HG02571 (cell line): ENCODE data around the gene GNS.
"Not testable (repeated sequence)": the region's sequence is repeated elsewhere in the genome, so short reads cannot be mapped to it uniquely, and the experiment has no call there.

Source experiments
- ATAC-seq: cut with Tn5 transposase; IDR thresholded peaks from one replicate; pipeline ENCODE4 v1.9.1; 2021; ENCODE audit warnings: mild to moderate bottlenecking, moderate library complexity; ENCODE audit not compliant: unreplicated experiment

The GNS gene

GRCh38 chr12:64700532-64700931 lies 58.7 kb downstream of the GNS start:
- no peak for ATAC-seq

GRCh38 chr12:64699504-64700115 lies 59.6 kb downstream of the GNS start:
- no peak for ATAC-seq

DNA sequence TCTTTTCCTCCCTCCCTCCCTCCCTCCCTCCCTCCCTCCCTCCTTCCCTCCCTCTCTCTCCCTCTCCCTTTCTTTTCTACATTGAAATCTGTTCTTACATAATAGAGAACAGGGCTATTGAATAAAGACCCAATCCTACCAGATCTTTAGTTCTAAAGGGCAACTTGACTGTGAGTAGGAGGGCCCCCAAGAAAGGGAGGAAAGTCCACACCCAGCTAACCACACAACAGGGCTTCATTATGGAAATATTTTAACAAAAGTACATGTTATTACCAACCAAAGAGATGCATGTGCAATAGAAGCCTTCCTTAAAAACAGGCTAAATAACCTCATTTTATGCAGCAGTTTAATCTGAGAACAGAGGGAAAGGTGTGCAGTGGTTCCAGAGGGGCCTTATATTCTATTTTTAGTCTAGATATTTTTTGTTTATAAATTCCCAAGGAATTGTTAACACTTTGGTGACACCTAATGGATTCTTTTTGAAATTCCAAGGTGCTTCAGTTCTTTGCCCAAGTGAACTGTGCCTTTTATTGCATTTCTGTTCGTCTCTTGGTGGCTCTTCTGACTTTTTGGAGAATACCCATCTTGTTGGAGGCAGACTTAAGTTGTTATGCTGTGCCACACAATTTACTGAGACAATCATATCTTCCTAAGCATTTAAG lies 63.0 kb downstream of the GNS start:
- ATAC-seq = no peak

GRCh38 chr12:64695550-64695949 lies 63.7 kb downstream of the GNS start:
- ATAC-seq = no peak

GRCh38 chr12:64694130-64695040 lies 64.8 kb downstream of the GNS start:
- ATAC-seq = no peak

DNA sequence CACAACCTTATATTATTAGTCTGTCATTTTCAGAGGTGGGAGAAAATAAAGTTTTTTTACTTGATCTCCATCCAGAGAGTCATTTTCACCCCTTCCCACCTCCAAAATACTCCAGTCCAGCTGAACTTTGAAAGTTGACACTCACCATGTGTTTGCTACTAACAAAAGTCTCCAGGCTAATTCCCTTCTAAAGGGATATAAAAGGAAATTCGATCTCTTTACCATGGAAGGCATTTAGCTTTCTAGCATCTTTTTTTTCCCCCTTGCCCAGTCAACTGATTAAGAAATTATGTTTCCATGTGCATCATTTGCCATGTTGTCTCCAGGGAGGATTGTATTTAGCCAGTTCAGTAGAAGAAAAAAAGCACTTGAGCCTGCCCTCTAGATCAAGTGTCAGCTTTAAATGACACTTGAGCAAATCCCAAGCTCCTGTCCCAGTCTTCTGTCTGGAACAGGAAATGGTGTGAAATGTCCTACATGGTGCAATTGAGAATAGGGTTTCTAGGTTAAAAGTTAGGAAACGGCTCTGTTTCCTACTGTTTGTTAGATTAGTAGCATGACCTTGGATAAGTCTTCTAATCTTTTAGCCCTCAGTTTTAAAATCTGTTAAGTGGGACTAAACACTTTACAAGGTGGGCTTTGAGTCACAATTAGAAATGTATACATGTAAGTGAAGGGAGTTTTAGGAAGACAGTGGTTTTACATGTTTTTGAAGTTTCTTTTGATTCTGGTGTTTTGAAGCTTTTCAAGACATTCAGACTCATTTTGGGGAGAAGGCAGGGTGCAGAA lies 67.2 kb downstream of the GNS start:
- ATAC-seq = no peak

GRCh38 chr12:64691227-64691794 lies 67.9 kb downstream of the GNS start:
- ATAC-seq = no peak

- not testable (repeated sequence) for ATAC-seq
These were observed 69.0 kb downstream of the GNS start for GRCh38 chr12:64690236-64690635.

GRCh38 chr12:64688715-64689114 lies 70.5 kb downstream of the GNS start:
- no peak for ATAC-seq

DNA sequence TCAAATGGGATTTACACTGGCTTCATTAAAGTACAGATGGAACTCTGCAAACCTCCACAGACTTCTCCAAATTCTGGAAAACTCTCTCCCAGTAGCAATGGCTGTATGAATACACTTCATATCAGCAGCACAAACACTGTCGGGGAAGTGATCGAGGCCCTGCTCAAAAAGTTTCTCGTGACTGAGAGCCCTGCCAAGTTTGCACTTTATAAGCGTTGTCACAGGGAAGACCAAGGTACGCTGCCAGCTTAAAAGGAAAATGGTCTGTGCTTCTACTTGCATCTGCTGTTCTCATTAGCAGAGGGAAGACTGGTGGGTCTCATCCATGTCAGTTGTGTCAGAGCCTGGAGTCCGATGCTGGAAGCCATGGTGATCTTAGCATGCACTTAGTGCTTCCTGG lies 71.0 kb downstream of the GNS start:
- ATAC-seq = no peak

DNA sequence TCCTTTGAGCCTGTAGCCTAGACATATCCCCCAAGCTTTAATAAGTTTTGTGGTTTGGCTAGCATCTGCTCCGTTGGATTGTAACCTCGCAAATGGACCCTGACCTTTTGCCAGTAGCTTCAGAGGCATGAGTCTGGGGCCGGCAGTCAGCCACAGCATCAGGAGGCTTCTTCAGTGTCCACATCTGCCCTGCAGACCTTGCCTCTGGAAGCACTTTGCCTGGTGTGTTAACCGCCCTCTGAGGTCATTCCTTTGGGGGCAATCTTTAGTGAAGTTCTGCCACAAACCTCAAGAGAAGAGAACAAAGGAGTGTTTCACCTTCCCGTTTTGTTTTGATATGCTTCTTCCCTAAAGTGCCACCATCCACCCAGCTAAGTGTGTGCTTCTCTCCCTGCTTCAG lies 71.4 kb downstream of the GNS start:
- ATAC-seq = no peak

- no peak for ATAC-seq
These were observed 73.6 kb downstream of the GNS start for GRCh38 chr12:64685605-64686004.

GRCh38 chr12:64685050-64685449 lies 74.2 kb downstream of the GNS start:
- no peak for ATAC-seq

DNA sequence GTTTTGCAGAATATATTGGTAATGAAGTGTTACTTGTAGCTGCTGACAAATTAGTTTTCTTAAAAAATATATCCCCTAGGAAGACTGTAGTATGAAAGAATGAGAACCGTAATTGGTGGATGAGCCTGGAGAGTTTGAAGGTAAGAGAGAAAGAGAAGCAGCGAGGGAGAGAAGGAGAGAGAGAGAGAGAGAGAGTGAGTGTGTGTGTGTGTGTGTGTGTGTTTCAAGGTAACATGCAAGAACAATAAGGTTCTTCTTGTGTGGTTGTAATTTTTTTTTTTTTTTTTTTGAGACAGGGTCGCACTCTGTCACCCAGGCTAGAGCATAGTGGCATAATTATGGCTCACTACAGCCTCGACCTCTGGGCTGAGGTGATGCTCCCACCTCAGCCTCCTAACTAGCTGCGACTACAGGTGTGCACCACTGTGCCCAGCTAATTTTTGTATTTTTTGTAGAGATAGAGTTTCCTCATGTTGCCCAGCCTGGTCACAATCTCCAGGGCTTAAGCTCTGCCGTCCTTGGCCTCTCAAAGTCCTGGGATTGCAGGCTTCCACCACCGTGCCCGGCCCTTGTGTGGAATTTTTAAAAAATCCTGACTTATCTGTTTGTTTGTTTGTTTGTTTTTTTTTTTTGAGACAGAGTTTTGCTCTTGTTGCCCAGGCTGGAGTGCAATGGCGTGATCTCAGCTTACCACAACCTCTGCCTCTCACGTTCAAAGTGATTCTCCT lies 75.2 kb downstream of the GNS start:
- ATAC-seq = no peak

GRCh38 chr12:64682572-64683277 lies 76.5 kb downstream of the GNS start:
- no peak for ATAC-seq

- no peak for ATAC-seq
These were observed 77.8 kb downstream of the GNS start for GRCh38 chr12:64681200-64682052.

GRCh38 chr12:64680235-64680634 lies 79.0 kb downstream of the GNS start:
- no peak for ATAC-seq

DNA sequence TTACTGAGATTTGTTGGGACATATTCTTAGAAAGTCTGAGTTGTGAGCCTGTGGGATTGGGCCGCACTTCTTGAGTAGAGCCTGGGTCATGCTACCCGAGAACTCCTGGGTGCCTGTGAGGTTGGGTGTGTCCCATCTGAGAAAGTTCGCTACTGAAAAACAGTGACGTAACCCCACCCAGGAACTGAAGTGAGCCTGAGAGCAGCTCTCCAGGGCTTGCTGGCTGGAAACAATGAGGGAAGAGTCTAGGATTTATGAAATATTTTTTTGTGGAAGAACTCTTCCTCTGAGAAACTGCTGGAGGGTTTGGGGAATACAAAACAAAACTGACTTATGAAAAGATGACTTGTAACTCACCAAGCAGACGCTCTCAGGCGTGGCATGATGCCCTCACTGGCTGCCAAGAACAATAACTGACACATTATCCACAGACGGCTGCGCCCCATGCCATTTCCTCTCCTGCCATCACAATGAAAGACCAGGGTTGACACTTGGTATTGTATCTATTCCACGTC lies 79.7 kb downstream of the GNS start:
- peak; percentile 61 for ATAC-seq
